ENCODE data around the gene MAD2L1BP.
"Not testable (repeated sequence)": the region's sequence is repeated elsewhere in the genome, so short reads cannot be mapped to it uniquely, and the experiment has no call there.

The MAD2L1BP gene

GRCh38 chr6:43625393-43625992 is 10.1 kb upstream of the MAD2L1BP start:
- in situ Hi-C loops (cut with MboI; ENCODE audit: low sequenced_read_pairs) = no loop called here

- in situ Hi-C loops (cut with MboI; ENCODE audit: low sequenced_read_pairs) = no loop called here
These were observed 8.4 kb upstream of the MAD2L1BP start for GRCh38 chr6:43627008-43627825.

GRCh38 chr6:43628393-43629103 is 7.1 kb upstream of the MAD2L1BP start:
- in situ Hi-C loops (cut with MboI; ENCODE audit: low sequenced_read_pairs) = no loop called here

GRCh38 chr6:43629104-43629504 is 6.5 kb upstream of the MAD2L1BP start, which contains the start of gene GTPBP2:
GTPBP2 (minus strand) TSS chr6:43629264; CDS start chr6:43629162, 102 bp downstream.
- in situ Hi-C loops (cut with MboI; ENCODE audit: low sequenced_read_pairs) = no loop called here

DNA sequence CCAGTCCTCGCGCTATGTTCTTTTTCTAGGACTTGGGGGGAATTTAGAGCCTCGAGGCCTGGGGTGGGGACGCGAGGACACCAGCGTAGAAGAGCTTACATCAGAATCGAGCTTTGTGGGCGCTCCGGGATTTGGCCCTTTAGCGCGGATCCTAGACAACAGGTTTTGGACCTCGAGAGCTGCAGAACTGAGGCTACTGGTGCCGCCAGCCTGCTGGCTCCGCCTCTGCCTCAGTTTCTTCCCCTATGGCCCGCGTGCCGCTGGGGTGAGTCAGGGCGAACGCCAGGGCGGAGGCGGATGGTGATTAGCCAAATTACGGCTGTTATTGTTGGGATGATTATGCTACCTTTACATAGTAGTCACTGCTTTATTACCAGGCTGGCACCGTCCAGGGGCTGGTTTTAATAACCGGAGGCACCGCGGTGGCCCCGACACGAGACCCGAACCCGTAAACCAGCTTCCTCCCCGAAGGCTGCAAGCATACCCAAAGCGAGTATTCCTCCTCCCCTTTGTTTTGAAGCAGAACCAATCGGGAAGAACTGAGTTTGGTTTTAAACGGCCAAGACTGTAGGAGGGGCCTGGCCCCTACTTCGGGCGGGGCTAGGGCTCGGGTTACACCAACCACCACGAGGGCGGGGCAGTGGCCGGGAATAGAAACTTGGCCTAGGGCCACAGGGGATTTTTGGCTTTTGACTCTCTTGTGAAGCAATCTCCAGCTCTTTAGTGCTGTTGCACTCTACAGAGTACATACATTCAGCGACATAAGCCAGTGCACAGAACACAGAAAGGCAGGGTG is 5.9 kb upstream of the MAD2L1BP start:
- in situ Hi-C loops (cut with MboI; ENCODE audit: low sequenced_read_pairs) = no loop called here

DNA sequence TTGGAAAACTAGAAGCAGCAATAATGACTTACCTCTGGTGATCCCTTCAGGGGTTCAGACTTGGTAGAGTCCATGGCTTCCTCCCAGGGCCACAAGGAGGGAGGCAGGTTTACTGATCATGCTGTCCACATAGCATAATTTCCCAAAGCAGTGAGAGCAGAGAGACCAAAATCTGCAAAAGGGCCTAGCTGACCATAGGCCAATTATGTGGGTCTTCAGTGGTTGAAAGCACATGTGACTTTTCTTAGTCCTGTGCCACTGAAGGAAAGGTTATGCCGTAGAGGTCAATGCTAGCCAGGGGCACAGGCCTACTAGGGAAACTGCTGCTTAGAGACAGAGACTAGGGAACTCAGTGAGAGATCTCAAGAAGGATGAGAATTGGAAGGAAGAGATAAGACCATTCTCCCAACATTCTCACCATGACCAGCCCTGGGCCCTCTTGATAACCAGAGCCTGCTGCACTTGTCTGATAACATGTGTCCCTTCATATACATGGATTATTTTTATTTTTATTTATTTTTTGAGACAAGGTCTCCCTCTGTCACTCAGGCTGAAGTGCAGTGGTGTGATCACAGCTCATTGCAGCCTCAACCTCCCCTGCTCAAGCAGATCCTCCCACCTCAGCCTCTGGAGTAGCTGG is 4.5 kb upstream of the MAD2L1BP start:
- in situ Hi-C loops (cut with MboI; ENCODE audit: low sequenced_read_pairs) = no loop called here

- in situ Hi-C loops (cut with MboI; ENCODE audit: low sequenced_read_pairs) = not testable (repeated sequence)
These were observed 2.6 kb upstream of the MAD2L1BP start for GRCh38 chr6:43633002-43633401.

DNA sequence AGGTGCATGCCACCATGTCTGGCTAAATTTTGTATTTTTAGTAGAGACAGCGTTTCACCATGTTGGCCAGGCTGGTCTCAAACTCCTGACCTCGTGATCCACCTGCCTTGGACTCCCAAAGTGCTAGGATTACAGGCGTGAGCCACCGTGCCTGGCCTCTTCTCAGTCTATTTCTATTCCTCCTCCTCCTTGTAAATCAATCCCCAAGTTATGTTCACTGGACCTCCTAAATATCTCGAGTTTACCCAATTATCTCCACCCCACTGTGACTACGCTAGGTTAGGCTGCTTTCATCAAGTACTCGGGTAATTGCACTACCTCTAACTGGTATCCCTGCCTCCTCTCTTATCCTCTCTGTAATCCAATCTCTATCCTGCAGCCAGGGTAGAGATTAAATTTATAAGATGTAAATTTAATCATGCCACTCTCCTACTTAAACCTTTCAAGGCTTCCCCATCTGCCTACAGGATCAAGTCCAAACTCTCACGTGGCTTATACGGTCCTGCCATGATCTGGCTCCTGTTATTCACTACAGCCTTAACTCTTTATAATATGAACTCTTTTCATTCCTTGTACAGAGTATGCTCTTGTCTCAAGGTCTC is 837 bp upstream of the MAD2L1BP start:
- in situ Hi-C loops (cut with MboI; ENCODE audit: low sequenced_read_pairs) = no loop called here

GRCh38 chr6:43636308-43636659 is 644 bp downstream of the MAD2L1BP start:
- in situ Hi-C loops (cut with MboI; ENCODE audit: low sequenced_read_pairs) = no loop called here

DNA sequence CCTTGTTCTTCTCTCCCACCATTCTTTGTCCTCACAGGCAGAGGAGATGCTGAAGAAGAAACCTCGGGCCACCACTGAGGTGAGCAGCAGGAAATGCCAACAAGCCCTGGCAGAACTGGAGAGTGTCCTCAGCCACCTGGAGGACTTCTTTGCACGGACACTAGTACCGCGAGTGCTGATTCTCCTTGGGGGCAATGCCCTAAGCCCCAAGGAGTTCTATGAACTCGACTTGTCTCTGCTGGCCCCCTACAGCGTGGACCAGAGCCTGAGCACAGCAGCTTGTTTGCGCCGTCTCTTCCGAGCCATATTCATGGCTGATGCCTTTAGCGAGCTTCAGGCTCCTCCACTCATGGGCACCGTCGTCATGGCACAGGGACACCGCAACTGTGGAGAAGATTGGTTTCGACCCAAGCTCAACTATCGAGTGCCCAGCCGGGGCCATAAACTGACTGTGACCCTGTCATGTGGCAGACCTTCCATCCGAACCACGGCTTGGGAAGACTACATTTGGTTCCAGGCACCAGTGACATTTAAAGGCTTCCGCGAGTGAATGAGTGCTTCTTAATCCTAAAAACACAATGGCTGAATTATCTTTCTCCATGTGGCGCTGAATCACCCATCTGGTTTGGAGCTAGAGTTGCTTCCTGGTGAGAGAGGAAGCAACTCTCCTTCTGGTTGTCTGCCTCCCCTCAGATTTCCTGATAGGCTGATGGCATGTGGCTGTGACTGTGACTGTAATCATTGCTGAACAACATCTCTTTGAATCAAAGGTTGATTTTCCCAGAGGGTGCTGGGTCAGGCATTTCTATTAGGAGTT is 4.6 kb downstream of the MAD2L1BP start:
- in situ Hi-C loops (cut with MboI; ENCODE audit: low sequenced_read_pairs) = no loop called here

DNA sequence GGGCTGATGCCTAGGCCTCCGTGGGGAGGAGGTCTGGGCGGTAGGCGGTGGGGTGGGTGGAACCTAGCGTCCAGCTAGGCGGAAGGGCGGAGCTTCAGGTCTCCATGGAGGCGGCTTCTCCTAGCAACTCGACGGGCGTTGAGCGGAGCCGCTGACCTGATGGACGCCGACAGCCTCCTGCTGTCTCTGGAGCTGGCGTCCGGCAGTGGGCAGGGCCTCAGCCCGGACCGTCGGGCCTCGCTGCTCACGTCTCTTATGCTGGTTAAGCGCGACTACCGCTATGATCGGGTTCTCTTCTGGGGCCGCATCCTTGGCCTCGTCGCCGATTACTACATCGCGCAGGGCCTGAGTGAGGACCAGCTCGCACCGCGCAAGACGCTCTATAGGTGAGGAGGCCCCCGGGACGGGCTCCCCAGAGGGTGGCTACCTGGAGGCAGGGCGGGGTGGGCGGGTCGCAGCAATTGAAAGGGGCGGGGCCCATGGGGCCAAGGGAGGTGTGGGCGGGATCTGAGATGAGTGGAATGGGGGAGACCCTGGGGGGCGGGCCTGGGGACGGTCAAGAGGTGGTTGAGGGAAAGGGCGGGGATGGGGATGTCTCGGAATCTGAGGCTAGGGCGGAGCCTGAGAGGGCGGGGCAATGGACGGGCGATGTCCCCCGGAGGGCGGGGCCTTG is 9.4 kb downstream of the MAD2L1BP start, which contains the start of gene RSPH9:
Gene RSPH9, plus strand, starts transcription at position 97 of the 673 bp plus-strand sequence. Its CDS starts 63 bp downstream, at position 160.
- in situ Hi-C loops (cut with MboI; ENCODE audit: low sequenced_read_pairs) = no loop called here

DNA sequence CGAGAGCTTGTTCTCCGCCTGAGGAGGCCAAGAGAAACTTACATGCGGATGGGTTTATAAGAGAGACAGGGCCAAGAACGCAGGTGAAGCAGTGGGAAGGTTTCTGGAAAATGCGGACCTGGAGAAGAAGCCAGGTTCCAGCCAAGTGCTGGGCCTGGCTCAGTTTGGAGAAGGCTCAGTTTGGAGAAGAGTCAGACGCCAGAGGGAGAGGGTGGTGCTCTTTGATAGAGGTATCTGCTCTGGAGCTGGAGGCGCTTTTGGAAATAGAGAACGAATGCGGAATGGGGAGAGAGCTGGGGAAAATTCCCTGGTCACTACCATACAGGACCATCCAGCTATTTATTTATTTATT is 9.9 kb downstream of the MAD2L1BP start:
- in situ Hi-C loops (cut with MboI; ENCODE audit: low sequenced_read_pairs) = no loop called here

DNA sequence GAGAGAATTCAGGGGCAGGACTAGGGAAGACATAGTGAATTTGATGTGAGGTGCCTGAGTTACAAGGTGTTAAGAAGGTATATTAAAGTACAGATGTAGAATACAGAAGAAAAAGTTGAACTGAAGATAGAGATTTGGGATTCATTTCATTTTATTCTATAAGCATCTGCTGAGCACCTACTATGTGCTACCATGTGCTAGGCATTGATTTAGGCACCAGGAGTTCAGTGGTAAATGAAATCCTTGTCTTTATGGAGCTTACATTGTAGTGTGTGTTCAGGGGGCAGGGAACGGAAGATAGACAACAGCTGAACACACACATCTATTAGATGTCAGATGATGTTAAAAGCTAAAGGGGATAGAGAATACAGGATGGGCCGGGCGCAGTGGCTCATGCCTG is 12.0 kb downstream of the MAD2L1BP start:
- in situ Hi-C loops (cut with MboI; ENCODE audit: low sequenced_read_pairs) = no loop called here

- in situ Hi-C loops (cut with MboI; ENCODE audit: low sequenced_read_pairs) = no loop called here
These were observed 12.6 kb downstream of the MAD2L1BP start for GRCh38 chr6:43648248-43648647.

- in situ Hi-C loops (cut with MboI; ENCODE audit: low sequenced_read_pairs) = not testable (repeated sequence)
These were observed 17.2 kb downstream of the MAD2L1BP start for GRCh38 chr6:43652822-43653221.

GRCh38 chr6:43657221-43657802 is 21.7 kb downstream of the MAD2L1BP start:
- in situ Hi-C loops (cut with MboI; ENCODE audit: low sequenced_read_pairs) = no loop called here

DNA sequence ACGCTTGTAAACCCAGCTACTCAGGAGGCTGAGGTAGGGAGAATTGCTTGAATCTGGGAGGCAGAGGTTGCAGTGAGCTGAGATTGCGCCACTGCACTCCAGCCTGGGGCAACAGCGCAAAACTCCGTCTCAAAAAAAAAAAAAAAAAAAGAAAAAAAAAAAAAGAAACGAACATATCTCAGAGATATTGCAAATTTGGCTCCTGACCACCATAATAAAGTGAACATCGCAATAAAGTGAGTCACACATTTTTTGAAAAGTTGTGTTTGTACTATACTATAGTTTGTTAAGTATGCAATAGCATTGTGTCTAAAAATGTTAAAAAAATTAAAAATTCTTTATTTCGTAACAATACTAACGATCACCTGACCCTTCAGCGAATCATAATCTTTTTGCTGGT is 22.5 kb downstream of the MAD2L1BP start:
- in situ Hi-C loops (cut with MboI; ENCODE audit: low sequenced_read_pairs) = no loop called here

GRCh38 chr6:43662948-43663347 is 27.3 kb downstream of the MAD2L1BP start:
- in situ Hi-C loops (cut with MboI; ENCODE audit: low sequenced_read_pairs) = not testable (repeated sequence)

All from hTERT RPE-1 (cell line).